Right atrium auricular region (tissue), 2 donors: Measurements from ENCODE around the gene PSMA6. TPM values are rescaled to one million over a fixed set of nuclear protein-coding genes. Genes with fewer than 3 reads are reported as not detected.
"Not testable (repeated sequence)": the region's sequence is repeated elsewhere in the genome, so short reads cannot be mapped to it uniquely, and the experiment has no call there.

ENCODE experiments used
- DNase-seq: peaks from one replicate; pipeline ENCODE4 v3.0.0-alpha.2; 2019; ENCODE audit warnings: low spot score
- H3K27ac ChIP-seq, 2 donors: fragments of 200-600 bp; sonication (generic); 1 replicate in 1 of 2; 2 replicates in 1 of 2; pipeline ENCODE4 v1.5.1; 2016 to 2019
- H3K27me3 ChIP-seq, 2 donors: fragments of 200-600 bp; sonication (generic); one replicate each; pipeline versions ENCODE4 v1.5.1 to v1.6.0; 2017 to 2019
- H3K36me3 ChIP-seq: fragments of 200-600 bp; sonication (generic); one replicate; pipeline ENCODE4 v1.5.1; 2016
- H3K4me1 ChIP-seq, 2 donors: fragments of 200-600 bp; sonication (generic); one replicate each; pipeline versions ENCODE4 v1.5.1 to v1.6.0; 2017 to 2019
- H3K4me3 ChIP-seq, 2 donors: fragments of 200-600 bp; sonication (generic); 1 replicate in 1 of 2; 2 replicates in 1 of 2; pipeline ENCODE4 v1.5.1; 2017 to 2019; ENCODE audit warnings: mild to moderate bottlenecking in 1 of 2, moderate library complexity in 1 of 2
- H3K9me3 ChIP-seq, 2 donors: fragments of 200-600 bp; sonication (generic); one replicate each; pipeline ENCODE4 v1.5.1; 2019
- CTCF ChIP-seq, 2 donors: fragments of 200-600 bp; sonication (generic); IDR thresholded peaks; one replicate each; pipeline ENCODE4 v1.5.1; 2019; ENCODE audit warnings: antibody characterized with exemption in 2 of 2
- total RNA-seq, 2 donors: library from RNA; depleted of rRNA; stranded (reverse); fragments of >200 nt; gene quantifications; one replicate each; pipeline ENCODE4 v1.1.0, GENCODE V29; 2016

The PSMA6 gene
- total RNA-seq, 2 donors from 2014 or later: 143 to 191 TPM

GRCh38 chr14:35247777-35248475 lies 44.3 kb upstream of the PSMA6 start:
- no peak overlapping the region for H3K27ac ChIP-seq
- H3K27me3 ChIP-seq: no peaks in the 10 kb centered on the region
- no peaks in the 10 kb centered on the region for H3K4me1 ChIP-seq
- H3K9me3 ChIP-seq: no peaks in the 10 kb centered on the region
- no peak overlapping the region for H3K4me3 ChIP-seq
- no peak for TF ChIP-seq CTCF (IDR thresholded peaks at IDR 0.05)
- H3K36me3 ChIP-seq: no peaks in the 10 kb centered on the region
- DNase-seq: no peak

GRCh38 chr14:35248476-35248788 lies 43.8 kb upstream of the PSMA6 start:
- TF ChIP-seq CTCF (IDR thresholded peaks at IDR 0.05): no peak
- Histone ChIP-seq H3K27ac (no peak overlapping the region), H3K4me1 (no peaks in the 10 kb centered on the region), H3K4me3 (no peak overlapping the region), H3K36me3 (no peaks in the 10 kb centered on the region), H3K9me3 (no peaks in the 10 kb centered on the region), H3K27me3 (no peaks in the 10 kb centered on the region)
- DNase-seq: no peak

- DNase-seq: no peak
- Histone ChIP-seq H3K9me3 (no peaks in the 10 kb centered on the region), H3K27me3 (no peaks in the 10 kb centered on the region), H3K36me3 (no peaks in the 10 kb centered on the region), H3K4me1 (no peaks in the 10 kb centered on the region), H3K27ac (no peak overlapping the region), H3K4me3 (no peak overlapping the region)
- no peak for TF ChIP-seq CTCF (IDR thresholded peaks at IDR 0.05)
These were observed 41.9 kb upstream of the PSMA6 start for GRCh38 chr14:35250319-35250718.

- H3K27me3 ChIP-seq: no peaks in the 10 kb centered on the region
- no peaks in the 10 kb centered on the region for H3K36me3 ChIP-seq
- no peak for DNase-seq
- no peak for TF ChIP-seq CTCF (IDR thresholded peaks at IDR 0.05)
- H3K4me1 ChIP-seq: peaks cover 0 to under 1% of the 10 kb centered on the region in 2 donors
- no peak overlapping the region for H3K27ac ChIP-seq
- no peak overlapping the region for H3K4me3 ChIP-seq
- no peaks in the 10 kb centered on the region for H3K9me3 ChIP-seq
These were observed 39.7 kb upstream of the PSMA6 start for GRCh38 chr14:35252451-35252868.

GRCh38 chr14:35253056-35253455 lies 39.1 kb upstream of the PSMA6 start:
- H3K27me3 ChIP-seq, H3K4me3 ChIP-seq, H3K27ac ChIP-seq, H3K4me1 ChIP-seq, H3K9me3 ChIP-seq, DNase-seq, H3K36me3 ChIP-seq: not testable (repeated sequence)

- not testable (repeated sequence) for H3K36me3 ChIP-seq, DNase-seq, H3K9me3 ChIP-seq, H3K27ac ChIP-seq, H3K27me3 ChIP-seq, H3K4me3 ChIP-seq, H3K4me1 ChIP-seq
These were observed 38.1 kb upstream of the PSMA6 start for GRCh38 chr14:35254034-35254622.

GRCh38 chr14:35254736-35255135 lies 37.4 kb upstream of the PSMA6 start:
- no peak for DNase-seq
- no peak overlapping the region for H3K27ac ChIP-seq
- H3K4me1 ChIP-seq: peaks cover 0 to 3% of the 10 kb centered on the region in 2 donors
- no peaks in the 10 kb centered on the region for H3K27me3 ChIP-seq
- H3K36me3 ChIP-seq: no peaks in the 10 kb centered on the region
- no peak overlapping the region for H3K4me3 ChIP-seq
- TF ChIP-seq CTCF (IDR thresholded peaks at IDR 0.05): no peak
- no peaks in the 10 kb centered on the region for H3K9me3 ChIP-seq
